NCI-H82 (cell line): ENCODE results near the gene TMEM187.
"Not testable (repeated sequence)": the region's sequence is repeated elsewhere in the genome, so short reads cannot be mapped to it uniquely, and the experiment has no call there.

Experiments used
- DNase-seq: peaks from one replicate; lab custom pipeline; 2025; lab: John Stamatoyannopoulos, UW

Gene TMEM187

DNA sequence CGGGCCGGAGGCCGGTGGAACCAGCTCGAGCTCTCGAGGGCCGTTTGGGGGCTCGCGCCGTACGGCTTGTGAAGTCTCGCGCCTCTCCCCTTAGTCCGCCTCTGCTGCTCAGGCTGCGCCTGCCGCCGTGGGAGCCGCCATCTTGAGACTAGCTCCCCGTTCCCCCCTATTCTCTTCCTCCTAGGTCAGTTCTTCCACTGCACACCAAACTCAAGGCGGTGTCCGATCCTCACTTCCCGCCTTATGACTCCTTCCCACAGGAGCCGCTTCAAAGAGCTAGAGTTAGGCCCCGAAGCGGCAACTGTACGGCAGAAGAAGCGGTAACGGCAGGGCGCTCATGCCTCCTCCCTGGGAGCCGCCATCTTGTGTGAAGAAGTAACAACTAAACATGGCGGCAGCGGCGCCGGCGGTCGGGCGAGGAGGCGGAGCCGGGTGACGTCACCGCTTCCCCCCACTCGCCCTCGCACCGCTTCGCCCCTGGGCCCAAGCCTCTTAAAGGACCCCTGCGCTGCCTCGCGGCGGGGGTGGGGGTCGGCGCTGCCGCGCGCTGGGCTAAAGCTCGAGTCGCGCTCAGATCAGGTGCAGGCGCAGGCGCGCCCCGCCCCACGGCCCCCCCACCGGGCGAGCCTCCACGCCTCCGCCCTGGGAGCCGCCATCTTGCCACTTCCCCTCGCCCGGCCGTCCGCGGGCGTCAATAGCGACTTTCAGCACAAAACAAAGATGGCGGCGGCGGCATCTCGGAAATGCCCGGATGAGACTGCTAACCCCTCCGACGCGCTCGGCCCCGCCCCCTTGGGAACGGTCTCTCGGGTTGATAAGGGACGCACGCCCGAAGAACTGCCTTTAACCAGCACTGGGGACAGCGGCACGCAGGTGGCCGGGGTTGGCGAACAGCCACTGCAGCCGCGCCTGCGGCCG, 845 bp upstream of the TMEM187 start, which contains the start of gene HCFC1:
Gene HCFC1, minus strand, starts transcription at position 369 of the 918 bp plus-strand sequence. CDS start 978 bp downstream, outside the sequence.
- DNase-seq = peak; percentile 98

DNA sequence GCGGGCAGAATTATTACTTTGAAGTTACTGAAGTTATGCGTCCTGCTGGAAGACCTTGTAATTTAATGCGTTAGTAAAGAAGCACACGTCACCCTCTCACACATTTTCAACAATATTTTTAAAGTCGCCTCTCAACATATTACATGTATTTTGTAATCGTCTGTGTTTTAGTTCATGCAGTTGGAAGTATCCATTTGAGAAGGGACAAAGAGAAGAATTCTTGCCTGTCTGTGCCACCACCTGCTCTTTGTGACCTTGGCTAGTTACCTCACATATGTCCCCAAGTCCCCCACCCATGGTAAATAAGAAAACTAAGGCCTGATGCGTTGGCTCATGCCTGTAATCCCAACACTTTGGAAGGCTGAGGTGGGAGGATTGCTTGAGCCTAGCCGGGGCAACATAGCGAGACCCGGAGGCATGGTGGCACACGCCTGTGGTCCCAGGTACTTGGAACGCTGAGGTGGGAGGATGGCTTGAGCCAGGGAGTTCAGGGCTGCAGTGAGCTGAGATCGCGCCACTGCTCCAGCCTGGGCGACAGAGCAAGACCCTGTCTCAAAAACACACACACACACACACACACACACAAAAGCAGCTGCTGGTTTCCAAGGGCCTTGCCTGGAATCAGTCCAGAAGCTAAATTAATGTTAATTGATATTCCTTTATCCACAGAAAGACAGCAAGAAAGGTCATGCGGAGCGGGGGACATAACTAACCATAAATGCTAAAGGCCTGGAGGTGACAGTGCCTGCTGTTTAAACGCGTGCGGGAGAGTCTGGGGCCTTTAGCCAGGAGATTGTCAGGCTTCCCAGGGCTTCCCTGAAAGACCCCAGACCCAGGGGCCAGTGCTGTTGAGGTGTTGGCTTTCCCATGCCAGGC, 811 bp downstream of the TMEM187 start:
- peak; percentile 41 for DNase-seq

DNA sequence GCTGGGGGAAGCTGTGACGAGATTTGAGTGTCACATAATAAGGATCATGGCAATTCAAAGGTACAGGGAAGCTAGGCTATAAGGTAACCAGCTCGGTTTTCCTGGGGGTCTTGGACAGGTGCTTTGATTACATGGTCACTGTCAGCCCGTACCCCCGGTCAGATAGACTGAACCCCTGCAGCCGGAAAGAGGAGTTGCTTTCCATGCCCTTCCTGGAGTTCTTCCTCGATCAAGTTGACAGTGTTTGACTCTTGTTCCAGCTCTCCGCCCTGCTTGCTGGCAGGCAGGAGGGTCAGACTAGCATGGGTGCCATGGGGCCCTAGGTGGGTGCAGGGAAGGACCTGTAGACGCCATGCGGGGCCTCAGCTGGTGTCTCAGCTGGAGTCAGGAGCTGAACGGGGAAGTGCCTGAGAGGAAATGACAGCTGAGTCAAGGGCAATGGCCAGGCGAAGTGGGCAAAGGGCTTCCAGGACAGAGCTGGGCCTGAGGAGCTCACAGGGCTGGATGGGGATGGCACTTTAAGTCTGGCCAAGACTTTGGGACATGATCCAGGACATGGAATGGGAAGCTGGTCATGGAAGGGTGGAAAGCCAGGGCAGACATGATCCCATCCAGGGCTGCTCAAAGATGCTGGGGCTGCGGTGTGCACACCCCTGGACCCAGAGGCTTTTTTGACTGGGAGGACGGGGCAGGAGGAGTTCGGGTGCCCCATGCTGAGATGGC, 1.6 kb downstream of the TMEM187 start:
- no peak for DNase-seq

DNA sequence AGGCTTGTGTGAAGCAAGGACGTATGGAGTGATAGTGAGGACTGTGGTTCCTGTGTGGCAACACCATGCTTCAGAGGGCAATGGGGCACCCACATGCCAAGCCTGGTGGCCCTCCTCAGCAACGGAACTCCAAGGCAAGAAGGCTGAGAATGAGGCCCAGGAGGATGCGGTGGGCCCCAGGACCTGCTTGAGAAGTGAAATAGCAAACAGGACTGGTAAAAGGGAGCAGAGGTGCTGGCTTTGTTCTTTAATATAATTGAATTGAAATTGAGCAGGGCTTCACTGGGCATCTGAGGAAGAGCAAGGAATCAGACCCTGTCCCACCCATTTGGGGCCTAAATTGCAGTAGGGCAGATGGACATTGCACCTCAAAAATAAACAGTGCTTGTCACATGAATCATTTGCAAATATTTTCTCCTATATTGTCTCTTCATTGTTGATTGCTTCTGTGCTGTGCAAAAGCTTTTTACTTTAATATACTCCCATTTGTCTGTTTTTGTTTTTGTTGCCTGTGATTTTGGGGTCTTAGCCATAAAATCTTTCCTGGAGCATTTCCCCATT, 2.3 kb downstream of the TMEM187 start:
- DNase-seq = no peak

DNA sequence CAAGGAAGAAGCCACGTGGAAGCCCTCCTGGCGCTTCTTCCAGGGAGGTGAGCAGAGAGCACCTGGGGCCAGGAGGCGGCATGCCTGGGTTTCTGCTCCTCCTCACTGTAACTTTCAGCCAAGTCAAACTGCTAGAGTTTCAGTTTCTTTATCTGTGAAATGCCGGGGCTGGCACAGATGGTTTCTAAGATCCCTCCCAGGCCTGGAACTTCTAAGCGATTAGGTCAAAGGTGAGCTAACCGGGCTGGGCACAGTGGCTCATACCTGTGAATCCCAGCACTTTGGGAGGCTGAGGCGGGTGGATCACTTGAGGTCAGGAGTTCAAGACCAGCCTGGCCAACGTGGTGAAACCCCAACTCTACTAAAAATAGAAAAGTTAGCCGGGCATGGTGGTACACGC, 7.8 kb downstream of the TMEM187 start:
- not testable (repeated sequence) for DNase-seq

DNA sequence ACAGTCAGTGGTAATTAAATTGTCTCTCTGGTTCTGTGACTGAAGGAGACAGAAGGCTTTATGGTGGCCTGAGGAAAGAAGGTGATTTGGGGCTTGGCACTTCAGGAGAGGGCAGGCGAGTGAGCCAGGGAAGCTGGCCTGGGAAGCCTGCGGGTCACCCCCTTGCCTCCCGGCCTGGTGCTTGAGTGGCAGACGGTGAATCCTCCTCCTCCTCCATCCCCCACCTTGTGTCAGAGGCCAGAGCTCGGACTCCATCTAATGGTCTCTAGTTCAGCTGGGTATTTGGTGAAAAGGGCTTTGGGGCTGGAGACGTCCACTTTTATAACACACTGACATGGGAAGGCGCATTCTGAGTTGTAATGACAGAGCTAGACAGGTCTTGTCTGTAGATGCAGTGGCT, 8.7 kb downstream of the TMEM187 start:
- no peak for DNase-seq

DNA sequence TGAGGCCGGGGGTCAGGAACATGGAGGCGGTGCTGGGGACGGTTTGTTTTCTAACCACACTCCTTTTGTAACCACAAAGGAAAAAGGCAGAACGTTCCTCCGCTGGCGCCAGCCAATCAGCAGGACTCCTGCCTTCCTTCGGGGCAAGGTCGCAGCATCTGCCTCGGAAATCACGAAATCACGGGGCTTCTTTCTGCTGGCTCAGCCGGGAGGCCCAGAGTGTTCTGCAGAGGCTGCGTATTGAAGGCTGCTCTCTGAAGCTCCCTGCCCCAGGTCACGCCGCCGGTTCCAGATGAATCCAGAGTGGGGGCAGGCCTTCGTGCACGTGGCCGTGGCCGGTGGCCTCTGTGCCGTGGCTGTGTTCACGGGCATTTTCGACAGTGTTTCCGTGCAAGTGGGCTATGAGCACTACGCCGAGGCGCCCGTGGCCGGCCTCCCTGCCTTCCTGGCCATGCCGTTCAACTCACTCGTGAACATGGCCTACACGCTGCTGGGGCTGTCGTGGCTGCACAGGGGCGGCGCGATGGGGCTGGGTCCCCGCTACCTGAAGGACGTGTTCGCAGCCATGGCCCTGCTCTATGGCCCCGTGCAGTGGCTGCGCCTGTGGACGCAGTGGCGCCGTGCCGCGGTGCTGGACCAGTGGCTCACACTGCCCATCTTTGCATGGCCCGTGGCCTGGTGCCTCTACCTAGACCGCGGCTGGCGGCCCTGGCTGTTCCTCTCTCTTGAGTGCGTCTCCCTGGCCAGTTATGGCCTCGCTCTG, 9.4 kb downstream of the TMEM187 start:
- no peak for DNase-seq

DNA sequence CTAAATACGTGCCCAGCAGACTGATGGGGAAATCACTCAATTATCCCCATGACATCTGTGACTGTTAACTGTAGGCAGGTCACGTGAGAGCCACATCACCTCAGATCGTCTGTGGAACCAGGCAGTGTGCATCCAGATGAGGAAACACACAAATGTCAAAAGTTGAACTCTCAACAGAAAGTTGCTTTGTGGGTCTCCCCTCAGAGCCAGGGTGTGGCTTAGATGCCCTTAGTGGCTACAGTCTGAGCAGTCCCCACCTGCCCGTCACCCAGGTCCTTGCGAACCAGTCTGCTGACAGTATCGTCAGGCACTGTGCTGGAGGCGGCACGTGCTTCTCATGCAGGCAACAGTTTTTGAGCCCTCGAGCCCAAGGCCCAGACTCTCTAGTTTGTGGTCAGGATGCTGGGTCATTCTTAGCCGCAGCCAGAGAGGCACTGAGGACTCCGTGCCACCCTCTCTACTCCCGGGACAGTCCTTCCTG, 10.8 kb downstream of the TMEM187 start:
- no peak for DNase-seq

DNA sequence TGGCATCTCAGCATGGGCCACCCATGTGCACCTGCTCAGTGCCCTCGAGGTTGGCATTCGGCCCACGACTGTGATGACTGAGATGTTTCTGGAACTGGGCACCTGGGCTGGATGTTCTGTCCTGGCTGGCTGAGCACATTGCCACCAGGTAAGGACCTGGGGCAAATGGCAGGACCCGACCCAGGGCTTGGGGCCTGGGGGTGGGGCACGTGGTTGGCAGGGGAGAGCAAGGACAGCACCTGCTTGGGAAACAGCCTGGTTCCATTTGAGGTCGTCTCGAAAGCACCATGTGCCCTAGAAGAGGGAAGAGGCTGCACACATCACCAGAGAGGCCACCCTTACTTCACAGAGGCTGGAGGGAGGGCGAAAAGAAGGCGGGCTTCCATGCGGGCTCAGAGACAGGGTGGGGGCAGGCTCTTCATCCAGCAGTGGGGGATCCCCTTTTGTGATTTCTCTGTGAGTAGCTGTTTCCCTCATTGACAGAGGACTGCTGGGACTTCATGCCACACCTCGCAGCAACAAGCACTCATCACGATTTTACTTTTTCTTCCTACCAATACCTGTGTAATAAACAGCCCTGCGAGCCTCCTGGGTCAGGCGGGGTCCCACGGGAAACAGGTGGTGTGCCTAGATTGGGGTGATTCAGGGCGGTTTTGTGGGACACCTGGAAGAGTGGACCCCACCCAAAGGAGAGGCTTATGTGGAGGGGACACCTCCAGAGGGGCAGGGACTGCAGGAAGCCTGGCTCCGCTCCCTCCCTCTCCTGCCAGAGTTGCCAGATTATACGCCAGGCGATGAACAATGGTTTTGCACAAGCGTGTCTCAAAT, 12.0 kb downstream of the TMEM187 start:
- no peak for DNase-seq

DNA sequence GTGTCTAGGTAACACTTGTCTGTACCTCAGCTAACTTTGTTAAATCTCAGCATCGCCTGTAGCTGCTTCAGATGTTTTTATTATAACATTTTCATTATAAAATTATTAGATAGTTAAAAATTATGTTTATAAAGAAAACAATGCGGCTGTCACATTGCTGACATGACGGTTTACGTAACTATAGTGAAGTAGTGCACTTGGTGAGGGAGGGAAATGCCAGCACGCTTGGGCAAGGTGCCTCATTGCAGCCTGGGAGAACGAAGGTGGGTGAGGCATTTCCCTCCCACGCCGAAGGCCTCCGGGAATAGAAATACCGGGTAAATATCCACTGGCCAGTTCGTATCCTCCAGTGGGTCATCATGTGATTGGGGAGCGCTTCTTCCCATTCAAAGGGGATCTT, 15.9 kb downstream of the TMEM187 start:
- DNase-seq = no peak

DNA sequence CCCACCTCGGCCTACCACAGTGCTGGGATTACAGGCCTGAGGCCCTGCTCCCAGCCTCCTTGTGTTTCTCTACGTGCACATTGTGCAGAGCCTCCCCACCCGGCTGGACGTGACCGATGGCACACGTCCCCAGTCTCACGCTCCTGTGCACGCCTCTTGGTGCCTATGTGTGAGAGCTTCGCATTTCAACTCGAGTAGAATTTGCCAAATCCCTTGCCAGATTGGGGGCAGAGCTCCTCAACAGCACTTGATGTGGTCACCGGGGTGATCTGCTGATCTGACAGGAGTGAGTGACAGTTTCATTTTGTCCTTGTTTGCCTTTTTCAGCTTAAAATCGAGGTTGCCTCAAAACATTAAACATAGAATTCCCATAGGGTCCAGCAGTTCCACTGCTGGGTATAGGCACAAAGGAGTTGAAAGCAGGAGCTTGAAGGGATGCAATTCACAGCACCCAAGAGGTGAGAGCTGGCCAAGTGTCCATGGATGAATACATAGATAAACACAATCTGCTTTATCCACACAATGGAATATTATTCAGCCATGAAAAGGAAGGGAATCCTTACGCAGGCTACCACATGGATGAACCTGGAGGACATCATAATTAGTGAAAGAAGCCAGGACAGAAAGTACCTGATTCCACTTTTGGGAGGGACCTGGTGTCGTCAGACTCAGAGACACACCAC, 17.6 kb downstream of the TMEM187 start:
- DNase-seq = no peak

DNA sequence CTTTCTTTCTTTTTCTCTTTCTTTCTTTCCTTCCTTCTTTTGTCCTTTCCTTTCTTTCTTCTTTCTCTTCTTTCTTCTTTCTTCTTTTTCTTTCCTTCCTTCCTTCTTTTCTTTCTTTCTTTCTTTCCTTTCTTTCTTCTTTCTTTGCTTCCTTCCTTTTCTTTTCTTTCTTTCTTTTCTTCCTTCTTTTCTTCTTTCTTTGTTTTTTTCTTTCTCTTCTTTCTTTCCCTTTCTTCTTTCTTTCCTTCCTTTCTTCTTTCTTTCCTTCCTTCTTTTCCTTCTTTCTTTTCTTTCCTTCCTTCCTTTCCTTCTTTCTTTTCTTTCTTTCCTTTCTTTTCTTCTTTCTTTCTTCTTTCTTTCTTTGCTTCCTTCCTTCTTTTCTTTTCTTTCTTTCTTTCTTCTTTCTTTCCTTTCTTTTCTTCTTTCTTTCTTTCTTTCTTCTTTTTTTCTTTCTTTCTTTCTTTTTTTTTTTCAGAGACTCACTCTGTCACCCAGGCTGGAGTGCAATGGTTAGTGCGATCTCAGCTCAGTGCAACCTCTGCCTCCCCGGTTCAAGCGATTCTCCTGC, 18.5 kb downstream of the TMEM187 start:
- no peak for DNase-seq

DNA sequence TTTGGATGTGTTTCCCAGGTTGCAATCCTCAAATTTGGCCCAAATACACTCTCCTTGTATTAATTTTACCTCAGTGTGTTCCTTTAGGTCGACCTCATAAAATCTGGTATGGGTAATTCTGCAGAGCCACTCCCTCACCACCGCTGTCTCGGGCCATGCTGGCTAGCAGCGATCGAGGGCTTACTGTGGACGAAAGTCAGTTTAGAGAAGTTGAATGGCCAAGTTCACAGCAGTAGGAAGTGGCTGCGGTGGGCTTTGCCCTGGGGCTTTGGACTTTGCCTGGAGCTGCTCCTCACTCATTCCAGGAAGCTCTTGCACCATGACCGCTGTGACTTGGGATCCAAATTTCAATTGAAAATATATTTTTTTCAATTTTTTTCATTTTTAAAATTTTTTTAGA, 19.6 kb downstream of the TMEM187 start:
- no peak for DNase-seq

DNA sequence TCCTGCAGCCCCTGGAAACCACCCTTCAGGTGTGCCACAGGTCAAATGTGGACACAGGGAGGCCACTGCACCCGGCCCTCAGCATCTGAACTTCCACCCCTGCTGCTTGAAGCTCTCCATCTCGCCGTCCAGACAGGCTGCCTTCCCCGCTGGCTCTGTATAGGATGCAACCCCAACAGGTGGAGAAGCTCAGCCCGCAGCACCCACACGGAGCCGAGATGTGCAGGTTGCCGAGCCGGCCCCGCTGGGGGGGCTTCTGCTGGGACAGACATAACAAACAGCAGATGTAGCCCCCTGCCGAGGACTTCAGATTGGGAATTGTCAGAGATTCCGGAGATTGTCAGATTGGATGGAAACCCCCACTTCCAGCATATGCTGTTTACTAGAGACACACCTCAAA, 20.5 kb downstream of the TMEM187 start:
- DNase-seq = no peak

DNA sequence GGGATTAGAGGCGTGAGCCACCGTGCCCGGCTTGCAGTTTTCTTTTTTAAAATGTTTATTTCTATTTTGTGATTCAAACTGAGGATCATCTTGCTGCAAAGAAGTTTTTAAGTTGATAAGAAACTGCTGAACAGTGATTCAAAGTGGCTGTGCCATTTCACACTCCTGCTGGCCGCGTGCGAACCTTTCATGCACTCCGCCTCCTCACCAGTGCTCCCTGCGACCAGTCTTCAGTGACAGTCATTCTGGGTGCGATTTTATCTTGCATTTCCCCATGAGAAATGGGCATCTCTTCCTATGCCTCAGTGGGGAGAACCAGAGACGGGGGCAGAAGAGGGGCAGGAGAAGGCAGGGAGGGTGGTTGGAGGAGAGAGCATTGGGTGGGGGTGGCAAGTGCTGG, 21.4 kb downstream of the TMEM187 start:
- no peak for DNase-seq

DNA sequence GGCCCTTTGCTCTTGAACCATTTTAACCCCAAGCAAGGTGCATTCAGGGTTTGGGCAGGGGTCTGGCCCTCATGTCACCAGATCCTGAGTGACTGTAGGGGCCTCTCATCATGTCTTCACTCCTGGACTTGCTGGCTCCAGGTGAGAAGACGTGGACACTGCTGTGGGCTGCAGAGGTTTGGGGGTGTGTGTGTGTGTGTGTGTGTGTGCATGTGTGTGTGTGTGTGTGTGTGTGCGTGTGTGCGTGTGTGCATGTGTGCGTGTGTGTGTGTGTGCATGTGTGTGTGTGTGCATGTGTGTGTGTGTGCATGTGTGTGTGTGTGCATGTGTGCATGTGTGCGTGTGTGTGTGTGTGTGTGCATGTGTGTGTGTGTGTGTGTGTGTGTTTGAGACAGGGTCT, 21.8 kb downstream of the TMEM187 start:
- not testable (repeated sequence) for DNase-seq

DNA sequence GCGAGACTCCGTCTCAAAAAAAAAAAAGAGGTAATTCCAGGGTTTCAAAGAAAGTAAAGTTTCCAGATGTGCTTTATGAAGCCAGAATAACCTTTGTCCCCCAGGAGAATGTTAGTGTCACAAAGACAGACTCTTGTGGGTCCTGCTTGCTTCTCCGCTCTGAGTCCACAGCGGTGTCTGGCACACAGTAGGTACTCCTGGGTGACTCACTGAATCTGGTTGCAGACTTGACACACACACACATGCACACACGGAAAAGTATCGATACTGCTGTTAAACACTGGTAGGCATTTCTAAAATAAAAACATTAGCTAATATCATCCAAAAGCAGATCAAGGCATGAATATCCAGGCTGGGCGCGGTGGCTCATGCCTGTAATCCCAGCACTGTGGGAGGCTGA, 22.9 kb downstream of the TMEM187 start:
- DNase-seq = no peak

DNA sequence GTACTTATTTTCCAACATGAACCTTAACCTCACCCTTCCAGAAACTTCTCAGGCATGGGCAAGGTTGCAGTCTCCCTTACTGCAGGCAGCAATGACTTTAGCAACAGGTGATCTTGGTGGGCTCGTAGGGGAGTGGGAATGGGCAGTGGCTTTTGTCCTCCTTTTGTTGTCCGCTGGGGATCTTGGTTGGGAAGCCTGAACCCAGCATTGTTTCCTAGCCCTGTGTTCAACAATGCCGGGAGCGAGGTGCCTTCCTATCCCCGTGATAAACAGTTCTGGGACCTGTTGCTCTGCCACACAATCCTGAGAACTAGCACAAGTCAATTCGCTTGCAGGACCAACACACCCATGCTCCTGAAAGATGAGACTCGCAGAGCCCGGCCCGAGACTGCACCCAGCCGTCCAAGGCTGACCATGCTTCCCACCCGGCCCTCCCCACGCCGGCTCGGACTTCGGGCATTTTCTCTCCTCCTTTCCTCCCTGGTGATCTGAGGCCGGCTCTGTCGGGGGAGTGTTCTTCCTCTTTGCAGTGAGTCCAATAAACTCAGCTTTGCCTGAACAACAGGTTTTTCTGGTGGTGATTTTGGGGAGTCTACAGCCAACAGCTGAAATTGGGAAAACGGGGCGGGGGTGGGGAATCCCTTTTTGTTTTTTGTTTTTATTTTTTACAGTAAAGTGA, 26.9 kb downstream of the TMEM187 start:
- no peak for DNase-seq

DNA sequence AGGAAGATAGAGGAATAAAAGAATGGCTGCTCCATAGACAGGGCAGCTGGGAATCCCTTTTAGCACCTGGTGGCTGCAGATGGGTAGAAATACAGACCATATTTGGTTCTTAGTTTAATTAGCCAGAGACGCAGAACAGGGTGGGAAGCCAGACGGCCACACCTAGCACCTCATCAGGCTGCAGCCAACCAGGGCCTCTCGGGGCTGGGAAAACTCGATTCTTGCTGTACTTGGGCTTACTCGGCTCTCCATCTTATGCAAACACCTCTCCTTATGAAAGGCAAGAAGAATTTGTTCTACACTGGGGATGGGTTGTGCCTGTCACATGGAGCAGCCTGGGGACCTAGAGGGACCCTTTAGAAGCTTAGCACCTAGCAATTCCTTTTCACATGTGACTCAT, 27.5 kb downstream of the TMEM187 start:
- DNase-seq = peak; percentile 33
